Pancreas (tissue), 10 donors: ENCODE data around the gene KATNBL1. TPM values are rescaled to one million over a fixed set of nuclear protein-coding genes. Genes with fewer than 3 reads are reported as not detected.

Source experiments
- ATAC-seq, 4 donors: fragments of 200-7000 bp; cut with Tn5 transposase; one replicate each; pipeline versions ENCODE4 v1.8.0 to v1.9.1; 2020; ENCODE audit warnings: mild to moderate bottlenecking in 4 of 4, moderate library complexity in 4 of 4
- DNase-seq, 6 donors: peaks; one replicate each; pipeline ENCODE4 v3.0.0-alpha.2; 2020
- FAIRE-seq: peaks from 2 replicates; lab custom pipeline; 2012; peaks lifted over from hg19 to GRCh38; lab: Jason Lieb, UNC
- H3K27ac ChIP-seq, 4 donors: fragments of 200-600 bp; sonication (generic); 1 replicate in 3 of 4; 2 replicates in 1 of 4; pipeline versions ENCODE4 v1.5.0 to v1.8.0; 2020
- H3K27me3 ChIP-seq, 4 donors: fragments of 200-600 bp; one replicate each; pipeline ENCODE4 v1.8.0; 2021
- H3K36me3 ChIP-seq, 3 donors: fragments of 200-600 bp; sonication (generic) in 1 of 3; one replicate each; pipeline versions ENCODE4 v1.5.0 to v1.8.0; 2020 to 2021
- H3K4me1 ChIP-seq, 3 donors: fragments of 200-600 bp; one replicate each; pipeline ENCODE4 v1.8.0; 2021
- H3K4me3 ChIP-seq, 4 donors: fragments of 200-600 bp; sonication (generic) in 2 of 4; one replicate each; pipeline versions ENCODE4 v1.5.0 to v1.8.0; 2020 to 2021
- H3K9me3 ChIP-seq, 4 donors: fragments of 200-600 bp; one replicate each; pipeline ENCODE4 v1.8.0; 2021
- whole genome bisulfite sequencing, 2 donors: extraction: QIAGEN DNeasy Blood & Tissue Kit; methylation state at CpG; one replicate each; pipeline ENCODE4 v1.1.7; 2013; 5-methylcytosine and 5-hydroxymethylcytosine counted together
- intact Hi-C, 3 donors: fragments of 100-400 bp; cut with DNase I; formaldehyde crosslinking; loops; one replicate each; pipeline versions ENCODE4 v1.11.1 to v1.14.2; 2022
- polyA plus RNA-seq, 2 donors: library from polyadenylated mRNA; stranded (reverse); fragments of 200-250 nt; gene quantifications; one replicate each; pipeline ENCODE4 v1.2.3, GENCODE V29; 2013
- total RNA-seq, 6 donors: library from RNA; stranded (reverse); fragmentation: NEBNext Ultra II Directional in 4 of 6; extraction: Animal tissue kit (Norgen Biotek cat#: 25700) in 4 of 6; gene quantifications; one replicate each; pipeline versions ENCODE4 v1.2.1 to v1.2.4, GENCODE V29; 2021 to 2023
- TF ChIP-seq, protein P1 (sequence below), 4 donors: fragments of 200-600 bp; sonication (generic) in 3 of 4; IDR thresholded peaks; one replicate each; pipeline versions ENCODE4 v1.5.0 to v1.8.0; 2021; ENCODE audit warnings: antibody characterized with exemption in 4 of 4
- donor health status: healthy with polysubstance abuse.
- donor health status: DM: no; HTN: no; CAD: no; lungs with moderate emphysema.
- donor health status: DM: no; HTN: no; CAD: no.
- donor health status: control.
- donor health status: control.
- donor health status: Bipolar disorder and iron deficiency.
- donor health status: DM: yes; HTN: yes; CAD: no.
- donor health status: DM: no; HTN: no; CAD: no.
- donor health status: DM: no; HTN: no; CAD: no.
- donor health status: DM: yes; HTN: yes; CAD: no.

The KATNBL1 gene
- total and polyA plus RNA-seq, 8 donors, result 9.4 to 24.0 (median 11.4) TPM

DNA sequence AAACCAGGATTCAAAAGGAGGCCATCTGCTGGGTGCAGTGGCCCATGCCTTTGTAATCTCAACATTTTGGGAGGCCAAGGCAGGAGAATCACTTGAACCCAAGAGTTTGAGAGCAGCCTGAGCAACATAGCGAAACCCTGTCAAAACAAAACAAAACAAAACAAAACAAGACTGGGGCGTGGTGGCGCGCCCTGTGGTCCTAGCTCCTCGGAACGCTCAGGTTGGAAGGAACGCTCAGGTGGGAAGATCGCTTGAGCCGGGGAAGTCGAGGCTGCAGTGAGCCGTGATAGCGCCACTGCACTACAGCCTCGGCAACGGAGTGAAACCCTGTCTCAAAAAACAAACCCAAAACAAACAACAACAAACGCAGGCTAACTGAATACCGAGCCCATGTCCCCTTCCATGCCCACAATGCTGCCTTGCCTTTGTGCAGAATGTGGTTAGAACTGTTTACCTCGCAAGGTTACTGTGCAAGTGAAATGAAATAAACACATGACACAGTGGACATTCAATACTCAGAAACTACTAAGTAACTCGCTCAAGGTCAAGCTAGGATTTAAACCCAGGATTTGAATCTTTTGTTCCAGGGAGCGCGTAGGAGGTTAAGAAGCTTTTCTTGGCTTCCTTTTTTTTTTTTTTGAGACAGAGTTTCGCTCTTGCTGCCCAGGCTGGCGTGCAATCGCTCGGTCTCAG lies 14.2 kb upstream of the KATNBL1 start:
- peak; percentile 25 to 52 (median 43) for ATAC-seq
- Histone ChIP-seq H3K27me3 (no peaks in the 10 kb centered on the region), H3K36me3 (peaks cover 0 to under 1% (median 0%) of the 10 kb centered on the region in 3 donors), H3K4me1 (peaks cover 9 to 10% (median 9%) of the 10 kb centered on the region in 3 donors), H3K4me3 (peak overlapping the region; percentile 72 to 94 (median 87)), H3K9me3 (no peaks in the 10 kb centered on the region), H3K27ac (peak overlapping the region; percentile 75 to 92 (median 86))
- intact Hi-C loops, result no loop called here
- no peak for FAIRE-seq
- 34 to 41% methylated on average over 24 of the region's 24 CpGs for WGBS, 2 donors
- DNase-seq, result no peak
- TF ChIP-seq, protein P1, sequence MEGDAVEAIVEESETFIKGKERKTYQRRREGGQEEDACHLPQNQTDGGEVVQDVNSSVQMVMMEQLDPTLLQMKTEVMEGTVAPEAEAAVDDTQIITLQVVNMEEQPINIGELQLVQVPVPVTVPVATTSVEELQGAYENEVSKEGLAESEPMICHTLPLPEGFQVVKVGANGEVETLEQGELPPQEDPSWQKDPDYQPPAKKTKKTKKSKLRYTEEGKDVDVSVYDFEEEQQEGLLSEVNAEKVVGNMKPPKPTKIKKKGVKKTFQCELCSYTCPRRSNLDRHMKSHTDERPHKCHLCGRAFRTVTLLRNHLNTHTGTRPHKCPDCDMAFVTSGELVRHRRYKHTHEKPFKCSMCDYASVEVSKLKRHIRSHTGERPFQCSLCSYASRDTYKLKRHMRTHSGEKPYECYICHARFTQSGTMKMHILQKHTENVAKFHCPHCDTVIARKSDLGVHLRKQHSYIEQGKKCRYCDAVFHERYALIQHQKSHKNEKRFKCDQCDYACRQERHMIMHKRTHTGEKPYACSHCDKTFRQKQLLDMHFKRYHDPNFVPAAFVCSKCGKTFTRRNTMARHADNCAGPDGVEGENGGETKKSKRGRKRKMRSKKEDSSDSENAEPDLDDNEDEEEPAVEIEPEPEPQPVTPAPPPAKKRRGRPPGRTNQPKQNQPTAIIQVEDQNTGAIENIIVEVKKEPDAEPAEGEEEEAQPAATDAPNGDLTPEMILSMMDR (IDR thresholded peaks at IDR 0.05), result no peak

DNA sequence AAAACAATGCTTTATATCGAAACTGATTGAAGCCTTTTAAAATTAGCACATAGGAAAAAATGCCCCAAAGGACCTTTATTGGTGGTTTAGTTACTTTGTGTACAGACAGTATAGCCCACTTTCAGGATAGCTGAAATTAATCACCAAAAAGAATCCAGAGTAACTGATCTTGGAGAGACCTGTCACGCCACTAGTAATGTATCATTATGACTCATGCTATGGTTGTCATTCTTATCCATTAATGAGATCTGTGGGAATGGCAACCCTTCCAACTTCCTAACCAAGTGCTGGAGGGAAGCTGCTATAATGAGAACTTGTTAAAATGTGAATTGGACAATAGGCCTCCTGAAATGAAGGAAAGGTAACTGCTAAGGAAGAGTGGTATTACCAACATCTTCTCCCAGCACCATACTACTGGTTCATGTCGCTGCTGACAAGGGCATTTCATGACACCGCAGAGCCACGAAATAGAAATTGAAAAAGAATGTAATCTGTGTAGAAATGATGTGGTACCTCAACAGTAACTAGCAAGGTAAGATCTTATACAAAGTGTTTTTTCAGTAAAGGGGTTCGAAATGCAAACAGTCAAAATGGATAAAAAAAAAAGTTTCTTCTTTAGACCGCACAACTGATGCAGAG lies 7.8 kb upstream of the KATNBL1 start:
- FAIRE-seq (no peak), ATAC-seq (no peak), DNase-seq (no peak)
- TF ChIP-seq, protein P1 (IDR thresholded peaks at IDR 0.05), result no peak
- Histone ChIP-seq H3K4me1 (no peaks in the 10 kb centered on the region), H3K4me3 (no peak overlapping the region), H3K27me3 (no peaks in the 10 kb centered on the region), H3K36me3 (no peaks in the 10 kb centered on the region), H3K27ac (no peak overlapping the region), H3K9me3 (no peaks in the 10 kb centered on the region)
- intact Hi-C loops, result loop anchor here in 1 of 3 donors (10.0 kb wide), 1 partner anchor 113 kb away; the partner anchor contains the start of genes EMC7 and PGBD4
- 67 to 81% methylated on average over 7 of the region's 7 CpGs for WGBS, 2 donors

DNA sequence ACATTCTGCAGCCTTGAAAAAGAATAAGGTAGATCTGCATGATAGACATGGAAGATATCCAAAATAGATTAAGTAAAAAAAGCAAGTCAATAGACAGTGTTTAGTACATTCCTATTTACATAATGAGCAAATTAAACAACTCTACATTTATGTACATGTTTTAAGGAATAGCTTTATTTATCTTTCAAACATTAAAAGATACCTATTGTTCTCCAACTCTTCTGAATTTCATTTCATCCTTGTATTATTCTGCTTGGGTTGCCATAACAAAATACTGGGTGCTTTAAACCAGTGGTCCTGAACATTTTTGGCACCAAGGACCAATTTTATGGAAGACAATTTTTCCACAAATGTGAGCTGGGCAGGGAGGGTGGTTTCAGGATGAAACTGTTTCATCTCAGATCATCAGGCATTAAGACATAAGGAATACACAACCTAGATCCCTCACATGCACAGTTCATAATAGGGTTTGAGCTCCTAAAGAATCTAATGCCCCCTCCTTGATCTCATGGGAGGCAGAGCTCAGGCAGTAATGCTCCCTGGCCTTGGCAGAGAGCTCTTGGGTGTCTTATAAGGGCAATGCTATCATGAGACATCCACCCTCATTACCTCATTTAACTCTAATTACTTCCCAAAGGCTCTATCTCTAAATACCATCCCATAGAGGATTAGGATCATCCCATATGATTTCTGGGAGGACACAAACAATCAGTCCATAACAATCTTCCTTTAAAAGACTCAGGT lies 6.8 kb upstream of the KATNBL1 start:
- H3K4me1 ChIP-seq, result no peaks in the 10 kb centered on the region
- FAIRE-seq, result no peak
- TF ChIP-seq, protein P1 (IDR thresholded peaks at IDR 0.05), result no peak
- H3K27me3 ChIP-seq, result no peaks in the 10 kb centered on the region
- H3K36me3 ChIP-seq, result no peaks in the 10 kb centered on the region
- no peak overlapping the region for H3K4me3 ChIP-seq
- no peaks in the 10 kb centered on the region for H3K9me3 ChIP-seq
- intact Hi-C loops, result loop anchor here in 1 of 3 donors (10.0 kb wide), 1 partner anchor 112 kb away; the partner anchor contains the start of genes EMC7 and PGBD4
- no peak overlapping the region for H3K27ac ChIP-seq
- DNase-seq, result no peak
- no peak for ATAC-seq

DNA sequence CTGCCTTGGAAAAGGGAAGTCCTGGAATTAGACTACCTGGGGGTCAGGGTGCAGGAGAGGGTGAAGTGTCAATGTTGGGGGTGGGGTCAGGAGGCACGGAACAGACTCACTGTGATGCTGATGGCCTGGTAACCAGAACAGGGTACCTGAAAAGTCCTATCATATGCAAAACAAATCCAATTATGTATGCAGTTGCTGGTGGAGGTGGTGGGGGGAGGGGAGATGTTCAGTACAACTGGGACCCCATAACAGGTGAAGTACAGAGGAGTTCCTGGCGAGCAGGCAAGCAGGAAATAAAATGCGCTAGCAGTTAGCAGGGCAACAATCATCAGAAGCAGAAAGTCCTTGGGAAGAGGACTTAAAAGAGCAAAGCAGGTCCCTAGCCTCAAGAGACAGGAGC lies 4.2 kb upstream of the KATNBL1 start:
- ATAC-seq (no peak), DNase-seq (no peak), FAIRE-seq (no peak)
- 48 to 52% methylated on average over 3 of the region's 3 CpGs for WGBS, 2 donors
- Histone ChIP-seq H3K36me3 (no peaks in the 10 kb centered on the region), H3K27ac (no peak overlapping the region), H3K4me3 (no peak overlapping the region), H3K9me3 (no peaks in the 10 kb centered on the region), H3K27me3 (no peaks in the 10 kb centered on the region), H3K4me1 (peaks cover 0 to under 1% (median 0%) of the 10 kb centered on the region in 3 donors)
- intact Hi-C loops, result loop anchor here in 1 of 3 donors (10.0 kb wide), 1 partner anchor 109 kb away; the partner anchor contains the start of genes EMC7 and PGBD4
- TF ChIP-seq, protein P1 (IDR thresholded peaks at IDR 0.05), result no peak
